Activated CD8-positive, alpha-beta memory T cell treated with anti-CD3 and anti-CD28 coated beads, Interleukin-2, amount 50 U/mL, for 24 hours (primary cell): Measurements from ENCODE around the gene GABPB1.

ENCODE experiments used
- DNase-seq: peaks from one replicate; pipeline ENCODE4 v3.0.0-alpha.2; 2020; ENCODE audit errors: extremely low read depth

GABPB1 gene

DNA sequence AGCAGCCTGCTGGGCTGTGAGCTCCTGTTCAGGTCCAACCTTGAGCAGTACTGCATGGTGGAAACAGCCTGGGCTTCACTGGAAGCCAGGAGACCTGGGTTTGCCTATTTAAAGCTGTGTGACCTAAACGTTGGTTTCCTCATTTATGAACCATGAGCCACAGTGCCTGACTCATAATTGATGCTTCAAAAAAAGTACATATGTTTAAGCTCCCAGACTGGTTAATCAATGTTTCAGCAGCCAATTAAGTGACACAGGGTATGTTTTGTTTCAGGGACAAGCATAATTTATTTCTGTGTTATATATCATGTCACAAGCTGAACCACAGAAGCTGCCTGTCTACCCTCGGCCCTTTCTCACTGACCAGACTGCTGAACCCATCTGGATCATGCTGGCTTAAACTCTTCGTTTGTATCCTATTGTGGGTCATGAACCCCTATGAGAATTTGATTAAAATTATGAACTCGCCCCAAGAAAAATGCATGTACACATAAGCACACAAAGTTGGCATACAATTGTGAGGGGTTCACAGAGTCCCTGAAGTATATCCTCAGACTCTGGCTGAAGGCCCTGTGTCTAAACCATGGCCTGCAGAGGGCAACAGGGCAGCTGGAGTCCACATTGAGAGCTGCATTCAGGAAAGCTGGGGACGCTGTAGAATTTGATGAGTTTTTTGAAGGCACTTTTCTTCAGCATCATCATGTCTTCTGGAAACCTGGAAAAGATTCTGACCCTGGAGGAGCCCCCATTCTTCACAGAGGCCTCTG is 113.1 kb downstream of the GABPB1 start:
- DNase-seq, result no peak

DNA sequence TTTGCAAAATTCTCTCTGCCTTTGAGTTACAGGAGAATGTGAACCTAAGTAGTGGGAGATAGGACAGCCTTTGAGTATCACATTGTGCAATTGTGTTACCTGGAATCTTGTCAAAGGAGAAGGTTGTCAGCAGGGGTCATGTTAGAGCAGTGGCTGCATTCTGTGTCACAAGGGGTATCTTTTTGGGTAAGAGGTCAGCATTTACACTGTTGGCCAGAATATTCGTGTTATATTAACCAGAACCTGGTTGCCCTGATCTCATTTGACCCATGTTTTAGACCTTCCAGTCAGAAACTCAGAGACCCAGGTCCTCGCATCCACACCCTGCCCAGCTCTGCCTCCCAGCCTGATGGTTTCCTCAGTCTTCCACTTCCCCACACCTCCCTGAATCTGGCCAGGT is 116.7 kb downstream of the GABPB1 start:
- no peak for DNase-seq

DNA sequence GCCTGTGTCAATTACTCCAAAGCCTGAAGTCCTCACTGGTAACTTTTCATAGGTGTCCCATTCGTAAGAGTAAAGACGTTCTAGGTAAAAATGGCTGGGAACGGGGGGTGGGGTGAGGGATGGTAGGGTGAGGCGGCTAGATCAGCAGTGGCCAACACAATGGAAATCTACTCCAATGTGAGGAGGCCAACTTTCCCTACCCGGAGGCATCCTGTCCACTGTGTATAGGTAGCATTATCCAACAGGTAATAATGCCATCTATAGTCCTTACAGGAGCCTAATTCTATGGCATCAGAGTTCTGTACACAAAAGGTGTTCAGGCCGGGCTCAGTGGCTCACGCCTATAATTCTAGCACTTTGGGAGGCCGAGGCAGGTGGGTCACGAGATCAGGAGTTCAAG is 118.6 kb downstream of the GABPB1 start:
- no peak for DNase-seq

GRCh38 chr15:50235794-50236193 is 119.2 kb downstream of the GABPB1 start:
- DNase-seq, result no peak

DNA sequence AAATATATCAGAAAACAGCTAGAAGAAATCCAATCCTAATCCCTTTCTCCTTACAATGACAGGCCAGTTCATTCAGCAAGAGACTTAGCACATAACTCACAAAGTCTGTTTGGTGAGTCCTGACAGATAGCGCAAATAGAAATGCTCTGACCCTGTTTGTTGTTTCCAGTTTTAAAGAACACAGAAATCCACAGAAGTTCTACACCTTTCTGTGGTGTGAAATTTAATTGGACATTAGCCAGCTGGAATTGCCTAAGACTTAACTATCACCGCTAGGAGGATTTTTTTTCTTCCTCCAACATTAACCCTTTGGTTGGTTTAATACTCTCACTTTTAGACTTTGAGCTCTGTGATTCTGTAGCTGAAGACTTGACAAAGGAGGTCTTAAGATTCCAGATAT is 120.2 kb downstream of the GABPB1 start:
- DNase-seq, result no peak

DNA sequence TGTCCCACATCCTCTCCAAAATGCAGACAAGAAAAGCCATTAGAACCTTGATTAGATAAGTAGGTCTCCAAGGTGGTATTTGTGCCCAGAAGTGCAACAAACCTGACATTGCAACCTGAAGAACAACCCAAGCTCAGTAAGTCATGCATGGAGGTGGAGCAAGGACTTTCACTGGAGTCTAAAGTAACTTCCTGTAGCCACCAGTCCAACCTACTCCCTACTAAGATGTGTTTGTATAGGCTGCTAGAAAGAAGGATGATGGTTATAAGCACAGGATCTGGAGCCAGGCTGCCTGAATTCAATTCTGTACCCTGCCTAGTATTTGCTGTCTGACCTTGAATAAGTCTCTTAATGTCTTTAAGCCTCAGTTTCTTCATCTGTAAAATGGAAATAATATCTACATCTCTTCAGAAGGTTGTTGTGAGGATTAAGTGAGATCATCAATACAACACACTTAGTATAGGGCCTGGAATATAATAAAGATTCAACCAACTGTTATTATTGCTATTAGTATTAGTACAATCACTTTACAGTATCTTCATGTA is 121.7 kb downstream of the GABPB1 start:
- no peak for DNase-seq

DNA sequence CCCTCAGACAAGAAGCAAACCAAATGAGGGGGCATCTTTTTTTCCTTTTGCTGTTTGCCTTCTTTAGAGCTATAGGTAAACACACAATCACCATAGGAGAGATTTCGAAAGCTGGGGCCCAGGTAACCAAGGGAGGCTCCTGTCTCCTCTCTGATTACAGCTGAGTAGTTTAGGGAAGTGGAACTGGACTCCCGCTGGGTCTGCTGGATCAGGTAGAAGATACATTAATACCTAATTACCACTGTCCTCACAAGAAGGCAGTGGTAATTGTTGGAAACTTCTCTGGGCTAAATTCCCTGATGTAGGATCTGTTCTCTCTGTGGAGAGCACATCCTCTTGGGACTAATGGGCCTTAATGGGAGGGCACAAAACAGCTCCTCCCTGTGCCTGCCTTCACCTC is 122.2 kb downstream of the GABPB1 start:
- DNase-seq, result no peak

- DNase-seq, result no peak
Observed at GRCh38 chr15:50231761-50232160, 123.2 kb downstream of the GABPB1 start.

DNA sequence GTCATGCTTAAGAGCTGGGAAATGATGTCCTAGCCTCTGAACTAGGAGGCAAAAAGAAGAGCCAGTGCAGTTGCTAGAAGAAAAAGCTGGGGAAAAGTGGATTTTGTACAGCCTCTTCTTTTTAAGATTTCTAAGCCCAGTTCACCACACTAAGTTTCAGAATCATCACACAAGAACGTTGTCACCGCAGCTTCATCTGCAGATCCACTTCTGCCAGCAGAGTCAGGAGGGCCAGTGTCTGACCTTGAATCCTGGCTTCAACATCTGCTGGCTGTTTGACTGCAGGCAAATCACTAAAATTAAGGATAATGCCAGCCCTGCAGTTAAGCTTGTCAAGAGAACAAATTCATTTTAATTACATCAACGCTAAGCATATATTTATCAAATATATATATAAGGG is 125.7 kb downstream of the GABPB1 start:
- no peak for DNase-seq

DNA sequence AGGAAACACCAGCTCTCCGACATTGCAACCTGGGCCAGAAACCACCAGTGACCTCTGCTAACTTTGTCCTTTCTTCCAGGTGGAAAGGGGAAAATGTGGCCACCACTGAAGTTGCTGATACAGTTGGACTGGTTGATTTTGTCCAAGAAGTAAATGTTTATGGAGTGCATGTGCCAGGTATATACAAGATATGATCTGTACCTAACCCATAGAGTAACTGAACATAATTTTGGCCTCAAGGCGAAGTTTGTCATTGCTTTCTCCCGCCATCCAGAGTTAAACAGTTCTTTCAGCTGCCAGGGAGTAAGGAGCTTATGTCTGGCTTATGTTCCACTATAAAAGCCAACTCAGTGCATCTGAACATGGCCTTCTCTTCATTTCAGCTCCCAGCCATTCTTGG is 126.1 kb downstream of the GABPB1 start:
- no peak for DNase-seq

- DNase-seq, result no peak
Observed at GRCh38 chr15:50227076-50227475, 127.9 kb downstream of the GABPB1 start.

DNA sequence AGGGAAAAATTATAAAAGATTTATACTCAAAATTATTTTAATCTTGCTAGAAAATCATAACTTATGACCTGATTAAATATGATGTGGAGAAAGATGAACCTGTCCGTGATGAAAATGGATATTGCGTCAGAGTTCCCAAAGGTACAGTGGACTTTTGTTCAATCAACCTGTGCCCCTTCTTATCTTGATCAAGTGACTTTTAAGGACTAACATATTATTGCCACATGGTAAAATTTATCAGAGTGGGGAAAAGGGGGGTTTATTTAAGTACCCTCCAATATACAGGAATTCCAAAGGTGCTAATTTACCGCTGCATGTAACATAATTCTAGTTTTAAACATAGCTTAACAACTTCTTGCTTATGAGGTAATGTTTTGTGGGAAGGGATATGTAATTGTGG is 129.1 kb downstream of the GABPB1 start:
- no peak for DNase-seq
